ENCODE results near the gene TMEM156.

TMEM156 gene

GRCh38 chr4:39044956-39045826, 13.0 kb upstream of the TMEM156 start:
- peak overlapping the region; percentile 60 for H3K4me3 ChIP-seq (ENCODE audit: control insufficient read depth, low read depth, low read length)
- TF ChIP-seq CTCF (IDR thresholded peaks at IDR 0.05; ENCODE audit: control insufficient read depth, insufficient read depth, low read depth, low read length, missing control alignments) = no peak
- no peak for DNase-seq (ENCODE audit: low read depth)

GRCh38 chr4:39044364-39044955, 12.3 kb upstream of the TMEM156 start:
- peak overlapping the region; percentile 60 for H3K4me3 ChIP-seq (ENCODE audit: control insufficient read depth, low read depth, low read length)
- peak; percentile 32 for DNase-seq (ENCODE audit: low read depth)
- TF ChIP-seq CTCF (IDR thresholded peaks at IDR 0.05; ENCODE audit: control insufficient read depth, insufficient read depth, low read depth, low read length, missing control alignments) = no peak

GRCh38 chr4:39043861-39044363, 11.7 kb upstream of the TMEM156 start:
- no peak for TF ChIP-seq CTCF (IDR thresholded peaks at IDR 0.05; ENCODE audit: control insufficient read depth, insufficient read depth, low read depth, low read length, missing control alignments)
- peak overlapping the region; percentile 60 for H3K4me3 ChIP-seq (ENCODE audit: control insufficient read depth, low read depth, low read length)
- no peak for DNase-seq (ENCODE audit: low read depth)

GRCh38 chr4:39043058-39043860, 11.1 kb upstream of the TMEM156 start:
- no peak for TF ChIP-seq CTCF (IDR thresholded peaks at IDR 0.05; ENCODE audit: control insufficient read depth, insufficient read depth, low read depth, low read length, missing control alignments)
- no peak for DNase-seq (ENCODE audit: low read depth)
- no peak overlapping the region for H3K4me3 ChIP-seq (ENCODE audit: control insufficient read depth, low read depth, low read length)

GRCh38 chr4:39042366-39042765, 10.2 kb upstream of the TMEM156 start:
- no peak for TF ChIP-seq CTCF (IDR thresholded peaks at IDR 0.05; ENCODE audit: control insufficient read depth, insufficient read depth, low read depth, low read length, missing control alignments)
- H3K4me3 ChIP-seq (ENCODE audit: control insufficient read depth, low read depth, low read length) = no peak overlapping the region
- DNase-seq (ENCODE audit: low read depth) = no peak

- no peak for DNase-seq (ENCODE audit: low read depth)
- no peak overlapping the region for H3K4me3 ChIP-seq (ENCODE audit: control insufficient read depth, low read depth, low read length)
- no peak for TF ChIP-seq CTCF (IDR thresholded peaks at IDR 0.05; ENCODE audit: control insufficient read depth, insufficient read depth, low read depth, low read length, missing control alignments)
Measured at GRCh38 chr4:39039108-39039507, 6.9 kb upstream of the TMEM156 start.
